ENCODE measurements around the gene DMD. TPM values are rescaled to one million over a fixed set of nuclear protein-coding genes. Genes with fewer than 3 reads are reported as not detected.

Gene DMD
- total RNA-seq, 2 experiments from 2014 or later: 0.20 to 0.47 TPM

DNA sequence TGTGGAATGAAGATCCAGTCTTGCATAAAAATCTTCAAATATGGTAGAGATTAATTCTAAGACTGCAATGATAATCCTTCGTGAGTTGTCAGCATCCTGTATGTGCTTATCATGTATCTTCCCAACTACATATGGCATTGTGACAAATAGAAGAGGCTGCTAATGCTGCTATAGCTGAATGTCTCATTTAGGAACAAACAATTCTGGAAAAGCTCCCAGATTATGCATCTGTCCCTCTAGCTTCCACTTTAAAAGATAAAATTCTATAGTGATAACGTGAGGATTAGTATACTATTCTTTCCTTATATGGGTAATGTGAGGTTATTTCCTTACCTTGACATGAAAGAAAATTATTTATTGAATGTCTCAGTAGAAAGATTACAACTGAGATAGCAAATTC lies 930.9 kb downstream of the DMD start:
- ChIA-PET CTCF (no interaction called here), POLR2A (no interaction called here)
- H3K27me3 Mint-ChIP-seq: no peaks in the 10 kb centered on the region
- H3K4me3 Mint-ChIP-seq: no peak overlapping the region
- Histone ChIP-seq H3K9me3 (ENCODE audit: control insufficient read depth in 1 of 2, insufficient read depth in 1 of 2, low read length in 2 of 2) (no peaks in the 10 kb centered on the region), H3K4me1 (ENCODE audit: insufficient read depth, low read length) (no peaks in the 10 kb centered on the region), H3K27ac (ENCODE audit: low read depth in 1 of 2, low read length in 2 of 2) (no peak overlapping the region), H3K36me3 (ENCODE audit: insufficient read depth, low read length) (no peaks in the 10 kb centered on the region), H3K4me3 (ENCODE audit: low read length) (no peak overlapping the region), H3K27me3 (ENCODE audit: control insufficient read depth in 1 of 2, insufficient read depth in 2 of 2, low read length in 2 of 2) (no peaks in the 10 kb centered on the region)
- no peaks in the 10 kb centered on the region for H3K4me1 Mint-ChIP-seq (ENCODE audit: low read depth)
- DNase-seq (no peak), ATAC-seq (ENCODE audit: poor library complexity) (no peak)
- no peak overlapping the region for H3K27ac Mint-ChIP-seq
- H3K36me3 Mint-ChIP-seq (ENCODE audit: low read depth): no peaks in the 10 kb centered on the region
- intact Hi-C loops (cut with DNase I, micrococcal nuclease): no loop called here
- no peaks in the 10 kb centered on the region for H3K9me3 Mint-ChIP-seq
- TF ChIP-seq, protein P1, sequence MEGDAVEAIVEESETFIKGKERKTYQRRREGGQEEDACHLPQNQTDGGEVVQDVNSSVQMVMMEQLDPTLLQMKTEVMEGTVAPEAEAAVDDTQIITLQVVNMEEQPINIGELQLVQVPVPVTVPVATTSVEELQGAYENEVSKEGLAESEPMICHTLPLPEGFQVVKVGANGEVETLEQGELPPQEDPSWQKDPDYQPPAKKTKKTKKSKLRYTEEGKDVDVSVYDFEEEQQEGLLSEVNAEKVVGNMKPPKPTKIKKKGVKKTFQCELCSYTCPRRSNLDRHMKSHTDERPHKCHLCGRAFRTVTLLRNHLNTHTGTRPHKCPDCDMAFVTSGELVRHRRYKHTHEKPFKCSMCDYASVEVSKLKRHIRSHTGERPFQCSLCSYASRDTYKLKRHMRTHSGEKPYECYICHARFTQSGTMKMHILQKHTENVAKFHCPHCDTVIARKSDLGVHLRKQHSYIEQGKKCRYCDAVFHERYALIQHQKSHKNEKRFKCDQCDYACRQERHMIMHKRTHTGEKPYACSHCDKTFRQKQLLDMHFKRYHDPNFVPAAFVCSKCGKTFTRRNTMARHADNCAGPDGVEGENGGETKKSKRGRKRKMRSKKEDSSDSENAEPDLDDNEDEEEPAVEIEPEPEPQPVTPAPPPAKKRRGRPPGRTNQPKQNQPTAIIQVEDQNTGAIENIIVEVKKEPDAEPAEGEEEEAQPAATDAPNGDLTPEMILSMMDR (IDR thresholded peaks at IDR 0.05): no peak

DNA sequence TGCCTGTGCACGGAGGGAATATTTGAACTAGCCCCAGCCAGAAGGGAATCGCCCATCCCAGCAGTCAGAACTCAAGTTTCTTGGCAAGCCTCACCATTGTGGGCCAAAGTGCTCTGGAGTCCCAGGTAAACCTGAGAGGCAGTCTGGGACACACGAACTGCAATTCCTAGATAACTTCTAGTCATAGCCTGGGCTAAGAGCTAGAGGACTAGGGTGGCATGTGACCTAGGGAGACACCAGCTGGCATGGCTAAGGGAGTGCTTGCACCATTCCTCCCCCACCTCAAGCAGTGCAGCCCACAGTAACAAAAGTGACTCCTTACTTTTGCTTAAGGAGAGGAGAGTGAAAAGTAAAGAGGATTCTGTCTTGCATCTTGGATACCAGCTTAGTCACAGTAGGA lies 935.2 kb downstream of the DMD start:
- Mint-ChIP-seq H3K36me3 (ENCODE audit: low read depth) (no peaks in the 10 kb centered on the region), H3K9me3 (no peaks in the 10 kb centered on the region), H3K27me3 (no peaks in the 10 kb centered on the region), H3K27ac (no peak overlapping the region), H3K4me1 (ENCODE audit: low read depth) (no peaks in the 10 kb centered on the region), H3K4me3 (no peak overlapping the region)
- ChIA-PET POLR2A (no interaction called here), CTCF (no interaction called here)
- intact Hi-C loops (cut with DNase I, micrococcal nuclease): no loop called here
- H3K9me3 ChIP-seq (ENCODE audit: control insufficient read depth in 1 of 2, insufficient read depth in 1 of 2, low read length in 2 of 2): no peaks in the 10 kb centered on the region
- no peaks in the 10 kb centered on the region for H3K4me1 ChIP-seq (ENCODE audit: insufficient read depth, low read length)
- no peak overlapping the region for H3K27ac ChIP-seq (ENCODE audit: low read depth in 1 of 2, low read length in 2 of 2)
- no peaks in the 10 kb centered on the region for H3K27me3 ChIP-seq (ENCODE audit: control insufficient read depth in 1 of 2, insufficient read depth in 2 of 2, low read length in 2 of 2)
- TF ChIP-seq, protein P1 (IDR thresholded peaks at IDR 0.05): no peak
- H3K4me3 ChIP-seq (ENCODE audit: low read length): no peak overlapping the region
- H3K36me3 ChIP-seq (ENCODE audit: insufficient read depth, low read length): no peaks in the 10 kb centered on the region
- DNase-seq: no peak
- ATAC-seq (ENCODE audit: poor library complexity): no peak

DNA sequence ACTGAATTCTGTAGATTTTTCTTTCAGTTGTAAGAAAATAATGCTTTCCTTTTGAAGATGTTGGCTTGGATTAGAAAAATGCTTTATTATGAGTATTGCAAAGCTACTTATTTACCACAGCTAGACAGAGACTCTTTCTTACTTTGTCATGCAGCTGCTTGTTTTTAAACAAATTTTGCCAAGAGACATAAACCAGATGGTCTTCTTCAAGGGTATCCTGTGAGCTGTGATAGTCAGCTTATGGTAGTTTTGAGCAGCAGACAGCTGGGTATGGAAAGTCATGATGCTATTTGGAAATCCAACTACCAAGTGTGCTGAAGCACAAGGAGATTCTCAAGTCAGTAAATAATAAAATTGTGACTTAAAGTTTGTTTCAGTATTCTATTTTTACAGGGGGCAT lies 941.5 kb downstream of the DMD start:
- no peaks in the 10 kb centered on the region for H3K36me3 ChIP-seq (ENCODE audit: insufficient read depth, low read length)
- H3K4me3 ChIP-seq (ENCODE audit: low read length): no peak overlapping the region
- TF ChIP-seq, protein P1 (IDR thresholded peaks at IDR 0.05): no peak
- no peaks in the 10 kb centered on the region for H3K4me1 ChIP-seq (ENCODE audit: insufficient read depth, low read length)
- no peaks in the 10 kb centered on the region for H3K27me3 ChIP-seq (ENCODE audit: control insufficient read depth in 1 of 2, insufficient read depth in 2 of 2, low read length in 2 of 2)
- Mint-ChIP-seq H3K4me1 (ENCODE audit: low read depth) (no peaks in the 10 kb centered on the region), H3K27ac (no peak overlapping the region), H3K27me3 (no peaks in the 10 kb centered on the region), H3K4me3 (no peak overlapping the region), H3K9me3 (no peaks in the 10 kb centered on the region), H3K36me3 (ENCODE audit: low read depth) (no peaks in the 10 kb centered on the region)
- no peak overlapping the region for H3K27ac ChIP-seq (ENCODE audit: low read depth in 1 of 2, low read length in 2 of 2)
- ATAC-seq (ENCODE audit: poor library complexity) (no peak), DNase-seq (no peak)
- ChIA-PET CTCF (no interaction called here), POLR2A (no interaction called here)
- intact Hi-C loops (cut with DNase I, micrococcal nuclease): no loop called here
- peaks cover 0 to 3% of the 10 kb centered on the region in 2 experiments for H3K9me3 ChIP-seq (ENCODE audit: control insufficient read depth in 1 of 2, insufficient read depth in 1 of 2, low read length in 2 of 2)

All from CD4-positive, alpha-beta T cell (primary cell).